K562 (cell line): ENCODE measurements around the gene DNAAF8. TPM values are rescaled to one million over a fixed set of nuclear protein-coding genes. Genes with fewer than 3 reads are reported as not detected.
A peak's percentile ranks its signal among the peaks of the same experiment; 100 is the strongest.

Experiments
- CCAR2 ChIP-seq: fragments of 200-400 bp; formaldehyde crosslinking; IDR thresholded peaks from 2 replicates; pipeline ENCODE4 v1.6.1; 2017; ENCODE audit warnings: mild to moderate bottlenecking, low read depth, low read length
- CREB1 ChIP-seq, 2 experiments: sonication (generic) in 1 of 2; formaldehyde crosslinking in 1 of 2; IDR thresholded peaks; 2 replicates each; pipeline versions ENCODE4 v1.6.1 to v1.8.0; 2012 to 2022; ENCODE audit warnings: inconsistent platforms in 1 of 2, mild to moderate bottlenecking in 1 of 2, missing genetic modification reagents in 1 of 2, moderate library complexity in 1 of 2
- MEF2A ChIP-seq: IDR thresholded peaks from 2 replicates; pipeline ENCODE4 v1.6.1; 2011; ENCODE audit warnings: low read depth, mild to moderate bottlenecking, low read length, moderate library complexity; ENCODE audit not compliant: control insufficient read depth
- POLR2AphosphoS2 ChIP-seq: IDR thresholded peaks from 2 replicates; pipeline ENCODE4 v1.6.1; 2012; ENCODE audit warnings: low read length, improper control_type of control experiment
- PRPF4 ChIP-seq: fragments of 200-400 bp; formaldehyde crosslinking; IDR thresholded peaks from one replicate; pipeline ENCODE4 v1.6.1; 2017; ENCODE audit warnings: low read length, low read depth, mild to moderate bottlenecking; ENCODE audit not compliant: insufficient read depth, poor library complexity, severe bottlenecking
- RBM17 ChIP-seq: fragments of 200-400 bp; formaldehyde crosslinking; IDR thresholded peaks from 2 replicates; pipeline ENCODE4 v1.6.1; 2017; ENCODE audit warnings: low read depth, mild to moderate bottlenecking, low read length, borderline replicate concordance
- RBM39 ChIP-seq: fragments of 200-400 bp; formaldehyde crosslinking; optimal IDR thresholded peaks from 2 replicates; pipeline ENCODE3; 2018; ENCODE audit warnings: low read depth, low read length
- SAFB ChIP-seq: fragments of 200-400 bp; formaldehyde crosslinking; IDR thresholded peaks from 2 replicates; pipeline ENCODE4 v1.6.1; 2017; ENCODE audit warnings: low read depth, low read length, borderline replicate concordance
- SMAD3 ChIP-seq: fragments of 450-650 bp; formaldehyde crosslinking; conservative IDR thresholded peaks from 2 replicates; pipeline ENCODE4 v1.4.0; 2020; ENCODE audit warnings: mild to moderate bottlenecking
- STAT5A ChIP-seq: IDR thresholded peaks from 2 replicates; pipeline ENCODE4 v1.6.1; 2012; ENCODE audit warnings: low read length, inconsistent platforms, borderline replicate concordance
- ZNF76 ChIP-seq: fragments of 250-450 bp; sonication (Bioruptor Pico); IDR thresholded peaks from 2 replicates; pipeline ENCODE4 v1.4.0; 2020; ENCODE audit warnings: mild to moderate bottlenecking, moderate library complexity, borderline replicate concordance
- ZNF778 ChIP-seq: fragments of 450-650 bp; formaldehyde crosslinking; IDR thresholded peaks from 2 replicates; pipeline ENCODE4 v1.4.0; 2020; ENCODE audit warnings: mild to moderate bottlenecking, moderate library complexity
- ZNF79 ChIP-seq: fragments of 250-450 bp; sonication (Bioruptor Pico); IDR thresholded peaks from 2 replicates; pipeline ENCODE4 v1.4.0; 2020; ENCODE audit warnings: low read depth, mild to moderate bottlenecking, moderate library complexity
- polyA plus RNA-seq, 8 experiments: library from polyadenylated mRNA; depleted of rRNA in 4 of 8; stranded (reverse) in 5 of 8; unstranded in 3 of 8; fragments of >200 nt; fragmentation: Nextera tagmentation in 2 of 8; fragmentation: Illumina TruSeq in 1 of 8; extraction: Ambion mirVana in 2 of 8; extraction: Trizol in 1 of 8; gene quantifications; 2 replicates each; pipeline versions ENCODE4 v1.2.1 to v1.2.3, GENCODE V29; 2011 to 2014; ENCODE audit warnings: inconsistent platforms in 1 of 8, missing spikeins in 1 of 8
- total RNA-seq, 7 experiments: library from RNA; depleted of rRNA in 6 of 7; stranded (reverse); fragments of >200 nt in 6 of 7; fragmentation: Illumina TruSeq in 2 of 7; extraction: Trizol in 2 of 7; gene quantifications; 2 replicates each; pipeline versions ENCODE4 v1.2.1 to v1.2.3, GENCODE V29; 2011 to 2021; ENCODE audit warnings: low replicate concordance in 1 of 7
- TF ChIP-seq, protein P1 (sequence below), 3 experiments: fragments of 200-800 bp in 1 of 3; fragments of 250-450 bp in 1 of 3; fragments of 450-650 bp in 1 of 3; sonication (Bioruptor Pico) in 1 of 3; sonication (Bioruptor generic) in 1 of 3; formaldehyde crosslinking in 1 of 3; IDR thresholded peaks; 2 replicates each; pipeline versions ENCODE4 v1.6.1 to v1.8.0; 2016 to 2022; ENCODE audit warnings: mild to moderate bottlenecking in 2 of 3, missing genetic modification characterization in 2 of 3, missing compliant biosample characterization in 1 of 3, moderate library complexity in 1 of 3
- TF ChIP-seq, protein P2 (sequence below): fragments of 250-450 bp; sonication (Bioruptor Pico); IDR thresholded peaks from 2 replicates; pipeline ENCODE4 v1.4.0; 2020; ENCODE audit warnings: mild to moderate bottlenecking
- TF ChIP-seq, protein P3 (sequence below): sonication (generic); formaldehyde crosslinking; IDR thresholded peaks from 2 replicates; pipeline ENCODE4 v1.8.1; 2023; ENCODE audit warnings: mild to moderate bottlenecking, missing genetic modification reagents
- TF ChIP-seq, protein P4 (sequence below): fragments of 150-350 bp; IDR thresholded peaks from 2 replicates; pipeline ENCODE4 v1.6.1; 2014; ENCODE audit warnings: low read depth, mild to moderate bottlenecking, low read length, borderline replicate concordance

DNAAF8 gene
- total and polyA plus RNA-seq, 9 of the 15 experiments (the other 6 are each of a cell fraction or from before 2014, with no cell fraction given) = 0.04 to 0.12 (median 0.10) TPM; not detected in 6

DNA sequence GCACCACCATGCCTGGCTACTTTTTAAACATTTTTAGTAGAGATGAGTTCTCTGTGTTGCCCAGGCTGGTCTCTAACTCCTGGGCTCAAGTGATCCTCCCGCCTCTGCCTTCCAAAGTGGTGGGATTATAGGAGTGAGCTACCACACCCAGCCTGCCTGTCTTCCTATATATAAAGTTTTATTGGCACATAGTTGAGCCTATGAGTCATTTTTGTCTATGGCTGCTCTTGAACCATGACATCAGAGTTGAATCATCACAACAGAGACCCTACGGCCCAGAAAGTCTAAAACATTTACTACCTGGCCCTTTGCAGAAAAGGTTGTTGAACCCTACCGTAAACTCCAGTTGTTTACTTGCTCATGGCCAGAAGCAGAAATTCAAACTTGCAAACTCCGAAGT is 45.9 kb downstream of the DNAAF8 start (continued):
- TF ChIP-seq, protein P1, sequence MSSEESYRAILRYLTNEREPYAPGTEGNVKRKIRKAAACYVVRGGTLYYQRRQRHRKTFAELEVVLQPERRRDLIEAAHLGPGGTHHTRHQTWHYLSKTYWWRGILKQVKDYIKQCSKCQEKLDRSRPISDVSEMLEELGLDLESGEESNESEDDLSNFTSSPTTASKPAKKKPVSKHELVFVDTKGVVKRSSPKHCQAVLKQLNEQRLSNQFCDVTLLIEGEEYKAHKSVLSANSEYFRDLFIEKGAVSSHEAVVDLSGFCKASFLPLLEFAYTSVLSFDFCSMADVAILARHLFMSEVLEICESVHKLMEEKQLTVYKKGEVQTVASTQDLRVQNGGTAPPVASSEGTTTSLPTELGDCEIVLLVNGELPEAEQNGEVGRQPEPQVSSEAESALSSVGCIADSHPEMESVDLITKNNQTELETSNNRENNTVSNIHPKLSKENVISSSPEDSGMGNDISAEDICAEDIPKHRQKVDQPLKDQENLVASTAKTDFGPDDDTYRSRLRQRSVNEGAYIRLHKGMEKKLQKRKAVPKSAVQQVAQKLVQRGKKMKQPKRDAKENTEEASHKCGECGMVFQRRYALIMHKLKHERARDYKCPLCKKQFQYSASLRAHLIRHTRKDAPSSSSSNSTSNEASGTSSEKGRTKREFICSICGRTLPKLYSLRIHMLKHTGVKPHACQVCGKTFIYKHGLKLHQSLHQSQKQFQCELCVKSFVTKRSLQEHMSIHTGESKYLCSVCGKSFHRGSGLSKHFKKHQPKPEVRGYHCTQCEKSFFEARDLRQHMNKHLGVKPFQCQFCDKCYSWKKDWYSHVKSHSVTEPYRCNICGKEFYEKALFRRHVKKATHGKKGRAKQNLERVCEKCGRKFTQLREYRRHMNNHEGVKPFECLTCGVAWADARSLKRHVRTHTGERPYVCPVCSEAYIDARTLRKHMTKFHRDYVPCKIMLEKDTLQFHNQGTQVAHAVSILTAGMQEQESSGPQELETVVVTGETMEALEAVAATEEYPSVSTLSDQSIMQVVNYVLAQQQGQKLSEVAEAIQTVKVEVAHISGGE (CRISPR knock-in tag; IDR thresholded peaks at IDR 0.05) = no peak
- TF ChIP-seq, protein P2, sequence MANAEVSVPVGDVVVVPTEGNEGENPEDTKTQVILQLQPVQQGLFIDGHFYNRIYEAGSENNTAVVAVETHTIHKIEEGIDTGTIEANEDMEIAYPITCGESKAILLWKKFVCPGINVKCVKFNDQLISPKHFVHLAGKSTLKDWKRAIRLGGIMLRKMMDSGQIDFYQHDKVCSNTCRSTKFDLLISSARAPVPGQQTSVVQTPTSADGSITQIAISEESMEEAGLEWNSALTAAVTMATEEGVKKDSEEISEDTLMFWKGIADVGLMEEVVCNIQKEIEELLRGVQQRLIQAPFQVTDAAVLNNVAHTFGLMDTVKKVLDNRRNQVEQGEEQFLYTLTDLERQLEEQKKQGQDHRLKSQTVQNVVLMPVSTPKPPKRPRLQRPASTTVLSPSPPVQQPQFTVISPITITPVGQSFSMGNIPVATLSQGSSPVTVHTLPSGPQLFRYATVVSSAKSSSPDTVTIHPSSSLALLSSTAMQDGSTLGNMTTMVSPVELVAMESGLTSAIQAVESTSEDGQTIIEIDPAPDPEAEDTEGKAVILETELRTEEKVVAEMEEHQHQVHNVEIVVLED (CRISPR knock-in tag) = no peak
- TF ChIP-seq PRPF4 (no peak), ZNF79 (CRISPR knock-in tag) (no peak), MEF2A (no peak), CCAR2 (no peak), ZNF76 (CRISPR knock-in tag) (no peak), RBM39 (no peak), POLR2AphosphoS2 (no peak), RBM17 (no peak), SMAD3 (CRISPR knock-in tag) (no peak), CREB1 (IDR thresholded peaks at IDR 0.05) (0 out of 2 replicates have a peak, but pooled peaks have one; percentile 39), CREB1 (CRISPR knock-in tag; IDR thresholded peaks at IDR 0.05) (no peak), ZNF778 (CRISPR knock-in tag) (no peak), STAT5A (no peak), SAFB (no peak)
- TF ChIP-seq, protein P3, sequence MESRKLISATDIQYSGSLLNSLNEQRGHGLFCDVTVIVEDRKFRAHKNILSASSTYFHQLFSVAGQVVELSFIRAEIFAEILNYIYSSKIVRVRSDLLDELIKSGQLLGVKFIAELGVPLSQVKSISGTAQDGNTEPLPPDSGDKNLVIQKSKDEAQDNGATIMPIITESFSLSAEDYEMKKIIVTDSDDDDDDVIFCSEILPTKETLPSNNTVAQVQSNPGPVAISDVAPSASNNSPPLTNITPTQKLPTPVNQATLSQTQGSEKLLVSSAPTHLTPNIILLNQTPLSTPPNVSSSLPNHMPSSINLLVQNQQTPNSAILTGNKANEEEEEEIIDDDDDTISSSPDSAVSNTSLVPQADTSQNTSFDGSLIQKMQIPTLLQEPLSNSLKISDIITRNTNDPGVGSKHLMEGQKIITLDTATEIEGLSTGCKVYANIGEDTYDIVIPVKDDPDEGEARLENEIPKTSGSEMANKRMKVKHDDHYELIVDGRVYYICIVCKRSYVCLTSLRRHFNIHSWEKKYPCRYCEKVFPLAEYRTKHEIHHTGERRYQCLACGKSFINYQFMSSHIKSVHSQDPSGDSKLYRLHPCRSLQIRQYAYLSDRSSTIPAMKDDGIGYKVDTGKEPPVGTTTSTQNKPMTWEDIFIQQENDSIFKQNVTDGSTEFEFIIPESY (CRISPR knock-in tag) = no peak
- TF ChIP-seq, protein P4, sequence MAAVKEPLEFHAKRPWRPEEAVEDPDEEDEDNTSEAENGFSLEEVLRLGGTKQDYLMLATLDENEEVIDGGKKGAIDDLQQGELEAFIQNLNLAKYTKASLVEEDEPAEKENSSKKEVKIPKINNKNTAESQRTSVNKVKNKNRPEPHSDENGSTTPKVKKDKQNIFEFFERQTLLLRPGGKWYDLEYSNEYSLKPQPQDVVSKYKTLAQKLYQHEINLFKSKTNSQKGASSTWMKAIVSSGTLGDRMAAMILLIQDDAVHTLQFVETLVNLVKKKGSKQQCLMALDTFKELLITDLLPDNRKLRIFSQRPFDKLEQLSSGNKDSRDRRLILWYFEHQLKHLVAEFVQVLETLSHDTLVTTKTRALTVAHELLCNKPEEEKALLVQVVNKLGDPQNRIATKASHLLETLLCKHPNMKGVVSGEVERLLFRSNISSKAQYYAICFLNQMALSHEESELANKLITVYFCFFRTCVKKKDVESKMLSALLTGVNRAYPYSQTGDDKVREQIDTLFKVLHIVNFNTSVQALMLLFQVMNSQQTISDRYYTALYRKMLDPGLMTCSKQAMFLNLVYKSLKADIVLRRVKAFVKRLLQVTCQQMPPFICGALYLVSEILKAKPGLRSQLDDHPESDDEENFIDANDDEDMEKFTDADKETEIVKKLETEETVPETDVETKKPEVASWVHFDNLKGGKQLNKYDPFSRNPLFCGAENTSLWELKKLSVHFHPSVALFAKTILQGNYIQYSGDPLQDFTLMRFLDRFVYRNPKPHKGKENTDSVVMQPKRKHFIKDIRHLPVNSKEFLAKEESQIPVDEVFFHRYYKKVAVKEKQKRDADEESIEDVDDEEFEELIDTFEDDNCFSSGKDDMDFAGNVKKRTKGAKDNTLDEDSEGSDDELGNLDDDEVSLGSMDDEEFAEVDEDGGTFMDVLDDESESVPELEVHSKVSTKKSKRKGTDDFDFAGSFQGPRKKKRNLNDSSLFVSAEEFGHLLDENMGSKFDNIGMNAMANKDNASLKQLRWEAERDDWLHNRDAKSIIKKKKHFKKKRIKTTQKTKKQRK = no peak
